Measurements from ENCODE around the gene H6PD.

Gene H6PD

DNA sequence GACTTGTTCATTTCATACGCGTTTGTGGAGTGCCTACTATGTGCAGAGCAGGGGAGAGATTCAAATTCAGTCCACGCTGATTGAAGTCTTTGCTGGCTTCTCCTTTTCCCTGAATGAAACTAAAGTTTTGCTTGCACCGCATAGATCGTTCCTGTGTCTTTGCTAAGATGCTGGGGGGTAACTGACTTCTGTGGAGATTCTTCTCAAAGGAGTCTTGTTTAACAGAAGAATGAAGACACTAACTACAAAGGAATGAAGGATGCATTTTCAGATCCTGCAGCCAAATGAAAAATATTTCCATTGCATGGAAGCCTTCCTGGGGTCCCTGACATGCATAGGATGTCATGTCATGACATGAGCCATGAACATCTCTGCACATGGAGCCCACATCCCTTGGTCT is 26.9 kb upstream of the H6PD start:
- DNase-seq (ENCODE audit: low spot score) = no peak

DNA sequence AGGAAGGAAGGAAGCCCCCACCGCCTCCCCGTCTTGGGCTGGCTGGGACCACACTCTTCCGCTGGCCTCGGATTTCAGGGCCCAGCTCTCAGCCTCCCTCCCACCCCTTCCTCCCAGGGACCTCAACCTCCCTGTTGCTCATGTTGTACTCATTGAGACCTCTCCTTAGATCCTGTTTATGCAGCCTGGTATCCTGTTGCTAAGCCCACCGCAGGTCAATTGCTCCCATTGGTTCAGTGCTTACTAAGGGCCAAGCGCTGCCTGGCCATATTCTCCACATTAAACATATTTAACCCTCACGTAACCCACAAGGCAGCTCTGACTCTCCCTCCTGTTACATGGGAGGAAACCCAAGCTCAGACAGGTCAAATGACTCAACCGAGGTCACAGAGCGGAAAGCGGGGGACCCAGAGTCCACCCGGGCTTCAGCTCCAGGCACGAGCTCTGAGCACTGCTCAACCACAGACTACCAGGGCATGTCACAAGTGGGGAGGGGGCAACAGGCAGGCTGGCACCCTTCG is 23.2 kb upstream of the H6PD start:
- DNase-seq (ENCODE audit: low spot score) = no peak

DNA sequence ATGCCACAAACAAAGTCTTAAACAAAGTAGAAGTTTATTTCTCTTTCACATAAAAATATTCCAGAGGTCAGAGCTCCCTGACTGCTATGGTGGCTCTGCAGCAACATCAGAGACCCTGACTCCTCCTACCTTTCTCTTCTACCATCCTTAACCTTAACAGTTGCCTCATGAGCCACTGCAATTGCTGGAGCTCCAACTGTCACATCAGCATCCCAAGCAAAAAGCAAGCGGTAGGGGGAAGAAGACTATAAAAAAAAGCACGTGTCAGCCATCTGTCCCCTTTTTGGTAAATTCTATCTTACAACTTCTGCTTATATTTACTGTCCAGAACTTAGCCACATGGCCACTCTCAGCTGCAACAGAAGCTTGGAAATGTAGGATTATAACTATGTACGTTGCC is 21.8 kb upstream of the H6PD start:
- DNase-seq (ENCODE audit: low spot score) = no peak

DNA sequence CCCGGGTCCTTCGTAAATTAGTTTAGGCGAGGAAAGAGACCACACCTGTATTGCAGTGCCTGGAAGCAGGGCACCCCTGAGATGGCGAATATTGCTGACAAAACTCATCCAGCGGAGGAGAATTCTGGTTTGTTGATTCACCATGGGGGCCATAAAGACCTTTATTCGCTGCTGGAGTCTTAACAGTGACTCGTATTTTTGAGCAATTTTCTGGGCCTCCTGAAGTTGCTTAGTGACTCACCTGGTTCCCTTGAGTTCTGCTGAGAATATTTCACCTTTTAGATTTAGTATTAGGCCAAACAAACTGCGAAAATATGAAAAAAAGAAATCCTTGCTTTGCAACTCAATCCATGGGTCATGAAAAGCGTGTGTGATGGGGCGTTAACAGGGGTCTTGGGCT is 20.6 kb upstream of the H6PD start:
- DNase-seq (ENCODE audit: low spot score) = no peak

DNA sequence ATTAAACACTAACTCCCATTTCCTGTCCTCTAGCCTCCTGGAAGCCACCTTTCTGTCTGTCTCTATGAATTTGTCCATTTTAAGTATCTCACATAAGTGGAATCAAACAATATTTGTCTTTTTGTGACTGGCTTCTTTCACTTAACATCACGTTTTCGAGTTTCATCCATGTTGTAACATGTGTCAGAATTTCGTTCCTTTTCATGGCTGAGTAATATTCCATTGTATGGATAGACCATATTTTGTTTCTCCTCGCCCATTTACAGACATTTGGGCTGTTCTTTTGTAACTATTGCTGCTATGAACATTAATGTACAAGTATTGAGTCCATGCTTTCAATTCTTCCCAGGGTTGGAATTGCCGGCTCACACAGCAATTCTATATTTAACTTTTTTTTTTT is 15.7 kb upstream of the H6PD start:
- DNase-seq (ENCODE audit: low spot score) = no peak

DNA sequence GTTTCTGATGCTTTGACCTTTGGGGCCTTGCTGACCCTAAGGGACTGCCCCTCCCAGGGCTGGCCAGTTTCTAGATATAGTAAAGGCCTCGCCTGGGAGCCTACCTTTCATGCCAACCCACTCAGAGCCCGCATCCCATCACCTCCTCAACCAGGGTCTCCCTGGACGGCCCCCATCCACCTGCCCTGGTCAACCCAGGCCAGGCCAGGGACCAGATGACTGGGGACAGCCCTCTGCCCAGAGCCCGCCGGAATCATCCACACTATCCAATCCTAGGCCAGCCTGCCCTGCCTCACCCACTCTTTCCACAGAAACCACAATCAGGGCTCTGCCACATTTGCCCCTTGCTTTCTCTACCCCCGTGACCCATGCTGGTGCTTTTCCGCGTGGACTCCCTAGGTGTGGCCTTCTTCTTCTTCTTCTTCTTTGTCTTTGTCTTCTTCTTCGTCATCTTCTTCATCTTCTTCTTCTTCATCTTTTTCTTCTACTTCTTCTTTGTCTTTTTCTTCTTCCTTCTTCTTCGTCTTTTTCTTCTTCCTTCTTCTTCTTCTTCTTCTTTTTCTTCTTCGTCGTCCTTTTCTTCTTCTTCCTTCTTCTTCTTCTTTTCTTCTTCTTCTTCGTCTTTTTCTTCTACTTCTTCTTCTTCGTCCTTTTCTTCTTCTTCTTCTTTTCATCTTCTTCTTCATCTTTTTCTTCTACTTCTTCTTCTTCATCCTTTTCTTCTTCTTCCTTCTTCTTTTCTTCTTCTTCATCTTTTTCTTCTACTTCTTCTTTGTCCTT is 11.5 kb upstream of the H6PD start:
- DNase-seq (ENCODE audit: low spot score) = no peak

DNA sequence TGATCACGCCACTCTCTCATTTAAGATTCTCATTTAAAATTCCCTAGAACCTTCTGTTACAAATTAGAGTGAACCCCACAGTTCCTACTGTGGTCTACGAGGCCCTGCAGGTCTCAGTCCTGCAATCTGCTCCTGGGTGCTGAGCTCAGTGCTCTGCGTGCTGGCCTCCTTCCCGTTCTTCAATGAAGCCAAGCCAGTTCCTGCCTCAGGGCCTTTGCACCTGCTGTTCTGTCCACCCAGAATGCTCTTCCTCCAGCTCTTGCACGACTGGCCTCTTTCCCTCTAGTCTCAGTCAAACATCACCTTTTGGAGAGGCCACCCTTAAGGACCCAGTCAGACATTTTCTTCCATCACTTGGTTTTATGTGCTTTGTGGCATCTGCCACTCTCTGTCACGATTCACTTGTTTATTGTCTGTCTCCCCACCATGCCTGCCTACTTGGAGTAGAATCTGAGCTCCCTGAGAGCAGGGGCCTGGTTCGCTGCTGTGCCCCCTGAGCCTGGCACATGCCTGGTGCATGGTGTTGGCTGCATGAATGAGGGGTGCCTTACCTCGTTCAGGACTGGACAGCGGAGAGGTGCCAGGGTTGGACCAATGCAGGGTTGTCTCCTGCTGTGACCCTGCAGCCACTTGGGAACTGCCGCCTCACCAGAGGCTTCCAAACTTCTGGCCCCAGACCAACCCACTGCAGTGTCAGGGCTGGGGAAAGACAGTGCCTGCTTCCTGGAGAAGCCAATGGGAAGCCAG is 9.7 kb upstream of the H6PD start:
- no peak for DNase-seq (ENCODE audit: low spot score)

DNA sequence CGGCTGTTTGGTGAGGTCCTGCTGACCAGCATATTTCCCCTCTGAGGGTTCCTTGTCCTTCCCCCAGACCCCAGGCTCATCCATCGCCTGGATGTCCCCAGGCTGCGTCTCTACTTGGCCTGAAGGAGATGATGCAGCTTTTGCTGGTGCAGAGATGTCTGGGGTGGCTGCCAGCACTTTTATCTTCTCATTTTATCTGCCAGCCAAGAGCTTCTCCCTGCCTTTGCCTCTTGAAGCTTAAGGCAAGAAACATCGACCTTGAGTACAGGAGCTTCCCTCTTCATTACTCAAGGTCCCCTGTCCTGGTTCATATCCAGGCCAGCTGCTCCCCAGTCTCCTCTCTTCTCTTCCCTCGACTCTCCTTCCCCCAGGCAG is 9.2 kb upstream of the H6PD start:
- DNase-seq (ENCODE audit: low spot score) = no peak

DNA sequence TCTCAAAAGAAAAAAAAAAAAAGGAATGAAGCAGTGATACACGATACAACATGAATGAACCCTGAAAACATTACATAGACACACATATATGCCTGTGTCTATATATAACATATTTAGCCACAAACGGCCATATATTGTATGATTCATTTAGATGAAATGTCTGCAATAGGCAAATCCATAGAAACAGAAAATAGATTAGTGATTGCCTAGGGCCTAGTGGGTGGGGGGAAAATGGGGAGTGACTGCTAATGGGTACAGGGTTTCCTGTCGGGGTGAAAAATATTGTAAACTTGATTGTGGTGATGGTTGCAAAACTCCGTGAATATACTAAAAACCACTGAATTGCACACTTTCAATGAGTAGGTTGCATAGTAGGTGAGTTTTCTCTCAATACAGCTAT is 6.0 kb upstream of the H6PD start:
- DNase-seq (ENCODE audit: low spot score) = no peak

DNA sequence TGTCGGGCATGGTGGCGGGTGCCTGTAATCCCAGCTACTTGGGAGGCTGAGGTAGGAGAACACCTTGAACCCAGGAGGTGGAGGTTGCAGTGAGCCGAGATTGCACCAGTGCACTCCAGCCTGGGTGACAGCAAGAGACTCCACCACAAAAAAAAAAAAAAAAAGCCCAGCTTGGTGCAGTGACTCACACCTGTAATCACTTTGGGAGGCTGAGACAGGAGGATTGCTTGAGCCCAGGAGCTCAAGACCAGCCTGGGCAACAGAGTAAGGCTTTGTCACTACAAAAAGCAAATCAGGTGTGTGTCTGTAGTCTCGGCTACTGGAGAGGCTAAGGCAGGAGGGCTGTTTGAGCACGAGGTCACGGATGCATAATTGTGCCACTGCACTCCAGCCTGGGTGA is 5.0 kb upstream of the H6PD start:
- DNase-seq (ENCODE audit: low spot score) = no peak

DNA sequence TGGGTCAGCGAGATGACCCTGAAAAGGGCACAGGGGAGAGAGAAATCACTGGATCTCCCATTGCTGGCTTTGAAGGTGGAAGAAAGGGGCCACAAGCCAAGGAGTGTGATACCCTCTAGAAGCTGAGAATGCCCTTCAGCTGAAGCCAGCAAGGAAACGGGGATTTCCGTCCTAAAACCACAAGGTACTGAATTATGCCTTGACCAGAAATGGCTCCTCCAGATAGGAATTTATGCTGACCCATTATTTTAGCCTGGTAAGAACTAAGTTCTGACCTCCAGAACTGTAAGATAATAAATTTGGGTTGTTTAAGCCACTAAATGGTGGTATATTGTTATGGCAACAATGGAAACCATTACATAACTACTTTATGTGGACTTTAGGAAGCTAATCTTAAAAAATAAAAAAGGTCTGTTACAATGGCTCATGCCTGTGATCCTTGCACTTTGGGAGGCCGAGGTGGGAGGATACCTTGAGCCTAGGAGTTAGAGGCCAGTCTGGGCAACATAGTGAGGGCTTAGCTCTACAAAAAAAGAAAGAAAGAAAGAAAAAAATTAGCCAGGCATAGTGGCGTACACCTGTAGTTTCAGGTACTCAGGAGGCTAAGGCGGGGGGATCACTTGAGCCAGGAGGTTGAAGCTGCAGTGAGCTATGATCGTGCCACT is 3.6 kb upstream of the H6PD start:
- no peak for DNase-seq (ENCODE audit: low spot score)

DNA sequence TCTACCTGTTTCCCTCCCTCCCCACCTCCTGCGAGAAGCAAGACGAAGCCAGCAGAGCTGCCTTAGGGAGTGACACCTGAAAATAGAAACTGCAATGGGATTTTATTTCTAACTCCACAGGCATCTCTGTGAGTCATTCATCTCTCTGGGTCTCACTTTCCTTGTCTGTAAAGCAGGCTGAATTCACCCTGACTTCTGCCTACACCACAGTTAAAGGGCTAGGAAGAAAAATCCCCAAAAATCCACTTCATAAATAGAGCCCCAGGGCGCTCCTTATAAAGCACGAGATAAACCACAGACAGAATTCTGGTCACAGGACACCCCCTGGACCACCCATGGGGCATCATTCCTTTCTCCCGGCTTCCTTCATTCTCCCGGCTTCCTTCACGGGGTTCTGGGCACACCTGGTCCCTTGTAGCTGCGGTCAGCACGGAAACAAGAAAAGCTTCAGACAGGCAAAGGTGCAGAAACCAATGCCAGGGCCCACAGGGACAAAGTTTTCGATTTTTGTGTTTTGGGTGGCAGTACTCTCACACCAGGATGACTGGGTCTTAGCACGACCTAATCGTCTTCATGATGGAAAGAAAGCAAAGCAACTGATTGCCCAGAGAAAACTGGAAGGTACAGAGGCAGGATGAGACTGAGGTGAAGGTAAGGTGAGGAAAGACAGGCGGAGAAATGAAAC is 2.8 kb upstream of the H6PD start:
- DNase-seq (ENCODE audit: low spot score) = no peak

DNA sequence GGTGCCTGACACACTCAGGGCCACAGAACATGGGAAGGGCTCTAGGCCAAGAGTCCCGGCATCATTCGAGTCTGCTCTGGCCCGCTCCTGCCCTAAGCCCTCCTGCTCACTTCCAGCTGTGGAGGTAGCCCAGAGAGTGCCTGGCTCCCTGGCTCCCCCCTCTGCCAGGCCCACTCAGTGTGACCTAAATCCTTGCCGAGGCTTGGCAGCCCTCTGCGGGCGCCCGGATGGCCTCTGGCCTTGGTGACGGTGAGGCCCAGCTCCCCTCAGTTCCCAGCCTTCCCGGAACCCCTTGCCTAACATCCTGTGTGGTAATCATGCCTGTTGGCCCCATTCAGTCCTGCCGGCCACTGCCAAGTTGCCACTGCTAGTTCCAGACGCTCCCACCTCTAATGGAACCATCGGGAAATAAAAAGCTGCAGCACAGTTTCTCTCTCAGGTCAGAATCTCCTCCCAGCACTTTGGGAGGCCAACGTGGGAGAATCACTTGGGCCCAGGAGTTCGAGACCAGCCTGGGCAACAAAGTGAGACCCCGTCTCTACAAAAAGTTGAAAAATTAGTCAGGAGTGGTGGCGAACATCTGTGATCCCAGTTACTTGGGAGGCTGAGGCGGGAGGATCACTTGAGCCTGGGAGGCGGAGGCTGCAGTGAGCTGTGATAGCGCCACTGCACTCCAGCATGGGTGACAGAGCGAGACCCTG is 1.2 kb upstream of the H6PD start:
- DNase-seq (ENCODE audit: low spot score) = no peak

DNA sequence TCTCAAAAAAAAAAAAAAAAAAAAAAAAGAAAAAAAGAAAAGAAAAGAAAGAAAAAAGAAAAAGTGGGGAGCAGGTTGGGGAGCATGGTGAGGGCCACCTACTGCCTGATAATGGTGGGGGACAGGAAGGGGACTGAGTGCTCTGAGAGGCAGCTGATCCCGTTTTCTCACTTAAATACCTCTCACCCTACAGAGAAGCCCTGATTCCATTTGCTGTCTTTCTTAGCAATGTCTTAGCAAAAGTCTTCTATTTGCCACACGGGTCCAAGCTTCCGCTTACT is 692 bp upstream of the H6PD start:
- no peak for DNase-seq (ENCODE audit: low spot score)

DNA sequence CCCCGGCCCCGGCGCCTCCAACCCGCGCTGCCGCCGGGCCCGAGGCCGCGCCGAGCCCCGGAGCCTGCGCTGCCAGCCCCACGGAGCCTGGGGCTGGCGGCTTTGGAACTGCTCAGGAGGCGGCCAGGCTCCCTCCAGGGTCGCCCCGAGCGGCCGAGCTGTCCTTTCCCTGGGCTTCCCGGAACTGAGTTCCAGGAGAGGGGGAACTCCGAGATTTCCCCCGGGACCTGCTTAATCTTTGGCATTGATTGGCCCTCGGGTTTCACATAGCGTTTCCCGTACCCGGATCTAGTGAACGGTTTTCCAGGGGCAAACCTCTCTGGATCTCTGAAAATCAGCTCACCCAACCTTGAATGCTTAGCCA is 504 bp downstream of the H6PD start:
- DNase-seq (ENCODE audit: low spot score) = no peak

DNA sequence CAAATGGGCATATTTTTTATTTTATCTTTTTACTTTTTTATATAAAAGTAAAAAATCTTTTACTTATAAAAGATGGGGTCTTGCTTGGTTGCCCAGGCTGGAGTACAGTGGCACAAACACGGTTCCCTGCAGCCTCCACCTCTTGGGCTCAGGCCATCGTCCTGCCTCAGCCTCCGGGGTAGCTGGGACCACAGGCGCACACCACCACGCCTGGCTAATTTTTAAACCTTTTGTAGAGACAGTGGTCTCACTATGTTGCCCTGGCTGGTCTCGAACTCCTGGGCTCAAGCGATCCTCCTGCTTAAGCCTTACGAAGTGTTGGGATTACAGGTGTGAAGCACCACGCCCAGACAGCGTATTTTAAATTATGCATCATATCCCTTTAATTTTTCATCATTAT is 986 bp downstream of the H6PD start:
- no peak for DNase-seq (ENCODE audit: low spot score)

DNA sequence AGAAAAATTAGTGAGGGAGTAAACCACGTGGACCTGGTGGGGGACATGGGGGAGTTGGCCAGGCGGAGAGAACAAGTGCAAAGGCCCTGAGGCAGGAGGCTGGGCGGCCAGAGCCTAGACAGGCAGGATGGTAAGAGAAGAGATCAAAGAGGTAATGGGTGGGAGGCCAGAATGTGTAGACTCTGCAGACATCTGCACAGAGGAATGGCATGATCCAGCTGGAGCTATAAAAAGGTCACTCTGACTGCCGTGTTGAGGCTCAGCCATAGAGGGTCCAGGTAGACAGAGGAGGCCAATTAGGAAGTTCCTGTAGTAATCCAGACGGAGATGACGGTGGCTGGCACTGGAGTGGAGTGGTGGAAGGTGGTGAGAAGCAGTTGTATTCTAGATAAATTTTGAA is 3.6 kb downstream of the H6PD start:
- DNase-seq (ENCODE audit: low spot score) = no peak

DNA sequence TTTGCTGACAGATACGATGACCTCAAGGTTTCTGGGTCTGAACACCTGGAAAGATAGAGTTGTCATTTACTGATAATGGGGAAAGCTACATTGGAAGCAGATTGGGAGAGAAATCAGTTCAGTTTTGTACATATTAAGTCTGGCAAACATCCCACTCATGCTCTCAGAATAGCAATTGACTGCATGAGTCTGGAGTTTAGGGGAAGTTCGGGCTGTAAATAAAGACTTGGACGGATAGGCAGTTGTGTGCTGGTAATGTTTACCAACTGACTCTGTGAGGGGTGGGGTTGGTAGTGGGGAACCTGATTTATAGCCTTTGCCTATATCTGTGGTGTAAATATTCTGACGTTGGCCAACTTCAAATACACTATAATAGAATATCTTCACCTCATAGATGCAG is 4.0 kb downstream of the H6PD start:
- DNase-seq (ENCODE audit: low spot score) = no peak

DNA sequence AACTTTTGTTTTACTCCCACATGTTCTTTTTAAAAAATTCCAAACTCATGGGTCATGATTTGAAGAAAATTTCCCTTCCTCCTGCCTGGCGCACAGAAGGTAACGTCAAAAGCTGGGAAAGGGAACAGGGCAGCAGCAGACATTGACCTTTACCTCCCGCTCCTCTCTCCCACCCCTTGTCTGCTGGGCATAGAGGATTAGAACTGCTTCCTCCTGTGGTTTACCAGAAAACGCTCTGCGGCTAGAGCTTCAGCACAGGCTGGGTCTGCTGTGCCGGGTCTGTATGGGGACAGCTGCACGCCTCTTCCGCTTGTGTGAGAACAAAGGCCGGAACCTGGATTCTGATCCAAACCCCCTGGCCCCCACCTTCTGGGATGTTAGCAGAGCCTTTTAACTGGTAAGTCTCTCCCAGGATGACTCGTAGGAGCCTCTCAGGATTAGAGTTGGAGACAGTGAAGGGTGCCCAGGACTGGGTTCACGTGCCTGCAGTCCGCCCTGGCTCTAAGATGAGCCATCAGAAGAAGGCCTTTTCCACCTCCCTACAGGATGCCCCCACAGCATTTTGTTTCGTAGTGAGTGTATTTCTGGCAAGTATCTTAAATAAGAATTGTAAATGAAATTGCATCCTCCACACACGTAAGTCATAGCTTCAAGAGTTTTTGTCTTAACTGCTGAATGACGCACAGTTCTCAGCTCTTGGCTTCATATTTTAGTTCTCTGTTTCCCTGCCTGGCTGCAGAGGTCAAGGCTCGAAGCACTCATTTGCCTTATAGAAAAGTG is 5.2 kb downstream of the H6PD start:
- DNase-seq (ENCODE audit: low spot score) = no peak

DNA sequence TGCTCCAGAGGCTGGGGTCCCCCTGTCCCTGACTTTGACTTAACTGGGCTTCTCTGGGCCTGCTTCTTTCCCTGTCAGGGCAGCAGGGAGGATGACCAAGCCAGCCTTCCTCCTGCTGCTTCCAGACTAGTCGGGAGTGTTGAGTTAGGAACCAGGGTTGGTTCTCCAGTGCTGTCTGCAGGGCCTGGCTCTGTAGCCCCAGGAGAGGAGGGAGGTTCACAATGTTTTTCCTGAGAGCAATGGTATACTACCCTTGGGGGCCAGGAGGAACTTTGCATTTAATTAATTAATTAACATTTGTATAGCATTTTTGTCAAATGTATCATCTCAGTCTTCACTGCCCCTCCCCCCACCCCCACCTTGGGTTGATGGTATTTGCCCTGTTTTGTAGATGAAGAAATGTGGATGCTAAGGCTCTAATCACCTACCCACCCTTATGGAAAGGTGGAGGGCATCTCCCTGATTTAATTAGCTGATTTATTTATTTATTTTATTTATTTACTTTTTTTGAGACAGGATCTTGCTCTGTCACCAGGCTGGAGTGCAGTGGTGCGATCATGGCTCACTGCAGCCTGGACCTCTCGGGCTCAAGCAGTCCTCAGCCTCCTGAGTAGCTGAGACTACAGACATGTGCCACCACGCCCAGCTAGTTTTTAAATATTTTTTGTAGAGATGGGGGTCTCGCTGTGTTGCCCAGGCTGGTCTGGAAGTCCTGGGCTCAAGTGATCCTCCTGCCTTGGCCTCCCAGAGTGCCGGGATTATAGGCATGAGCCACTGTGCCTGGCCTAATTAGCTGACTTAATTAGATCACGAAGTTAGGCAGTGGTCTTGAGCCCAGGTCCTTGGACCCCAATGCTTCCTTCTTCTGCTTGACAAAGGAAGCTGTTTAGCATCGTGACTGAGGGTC is 6.6 kb downstream of the H6PD start:
- no peak for DNase-seq (ENCODE audit: low spot score)
